ENCODE measurements around the gene LRRK1. TPM values are rescaled to one million over a fixed set of nuclear protein-coding genes. Genes with fewer than 3 reads are reported as not detected.

The LRRK1 gene
- total and polyA plus RNA-seq, 2 of the 13 experiments (the other 11 are each of a cell fraction or from before 2014, with no cell fraction given): 0.13 to 1.2 TPM

- TF ChIP-seq GABPA (IDR thresholded peaks at IDR 0.05; ENCODE audit: low read depth, low read length): peak; percentile 22; the same call in 1 of the 2 replicates
- TF ChIP-seq GABPA (CRISPR knock-in tag; IDR thresholded peaks at IDR 0.05; ENCODE audit: low read depth): peak; percentile 81
- no peak for TF ChIP-seq IKZF4 (CRISPR knock-in tag; IDR thresholded peaks at IDR 0.05; ENCODE audit: borderline replicate concordance, low read depth, not compliant biosample characterization)
- TF ChIP-seq GMEB1 (CRISPR knock-in tag; IDR thresholded peaks at IDR 0.05; ENCODE audit: borderline replicate concordance): no peak
- no peak for TF ChIP-seq ZNF816 (CRISPR knock-in tag; IDR thresholded peaks at IDR 0.05; ENCODE audit: borderline replicate concordance)
- no peak for TF ChIP-seq ZNF850 (CRISPR knock-in tag; conservative IDR thresholded peaks at IDR 0.05)
- no peak for TF ChIP-seq ZNF547 (CRISPR knock-in tag; IDR thresholded peaks at IDR 0.05)
- TF ChIP-seq HOXA9 (CRISPR knock-in tag; IDR thresholded peaks at IDR 0.05; ENCODE audit: borderline replicate concordance): no peak
- no peak for TF ChIP-seq ZMAT5 (CRISPR knock-in tag; IDR thresholded peaks at IDR 0.05; ENCODE audit: borderline replicate concordance, low read depth)
- TF ChIP-seq ZBTB25 (CRISPR knock-in tag; IDR thresholded peaks at IDR 0.05): no peak
- no peak for TF ChIP-seq ZUFSP (CRISPR knock-in tag; IDR thresholded peaks at IDR 0.05; ENCODE audit: borderline replicate concordance)
- TF ChIP-seq CREM (IDR thresholded peaks at IDR 0.05): no peak
- TF ChIP-seq CREM (CRISPR knock-in tag; IDR thresholded peaks at IDR 0.05): no peak
- no peak for TF ChIP-seq HNF4A (CRISPR knock-in tag; IDR thresholded peaks at IDR 0.05)
- no peak for TF ChIP-seq NFYB (CRISPR knock-in tag; IDR thresholded peaks at IDR 0.05)
- TF ChIP-seq ZFAT (CRISPR knock-in tag; conservative IDR thresholded peaks at IDR 0.05): no peak
- peak; percentile 96 for TF ChIP-seq GZF1 (CRISPR knock-in tag; IDR thresholded peaks at IDR 0.05)
- no peak for TF ChIP-seq NR0B2 (CRISPR knock-in tag; IDR thresholded peaks at IDR 0.05)
- TF ChIP-seq CREB1 (IDR thresholded peaks at IDR 0.05): no peak
- TF ChIP-seq CREB1 (CRISPR knock-in tag; IDR thresholded peaks at IDR 0.05): peak; percentile 48; the same call in 1 of the 2 replicates
- TF ChIP-seq ARID5B (CRISPR knock-in tag; IDR thresholded peaks at IDR 0.05): no peak
Measured at GRCh38 chr15:100902436-100903167, 16.6 kb upstream of the LRRK1 start (continued).
